WTC11 (cell line): ENCODE measurements around the gene ERC2. TPM values are rescaled to one million over a fixed set of nuclear protein-coding genes. Genes with fewer than 3 reads are reported as not detected.

Source experiments
- ATAC-seq: fragments of 200-7000 bp; cut with Tn5 transposase; 2 replicates; pipeline ENCODE4 v1.10.0; 2021; ENCODE audit warnings: mild to moderate bottlenecking, moderate library complexity
- CTCF ChIA-PET: fragments of 300-600 bp; sonication (Branson Sonifier 250); formaldehyde crosslinking; loops from one replicate; lab custom pipeline; 2021; ENCODE audit warnings: antibody characterized with exemption; lab: Charles Lee
- POLR2A ChIA-PET: fragments of 350-600 bp; sonication (Branson Sonifier 250); formaldehyde crosslinking; loops from one replicate; lab custom pipeline; 2021; ENCODE audit warnings: antibody characterized with exemption; lab: Charles Lee
- DNase-seq: peaks from one replicate; pipeline ENCODE4 v3.0.0; 2021; ENCODE audit warnings: low spot score
- H3K27ac Mint-ChIP-seq: 2 replicates; pipeline ENCODE4 v1.8.0; 2021; ENCODE audit warnings: mixed read lengths
- H3K27me3 Mint-ChIP-seq: 2 replicates; pipeline ENCODE4 v1.8.0; 2021; ENCODE audit warnings: low read depth, mild to moderate bottlenecking, moderate library complexity, mixed read lengths
- H3K36me3 Mint-ChIP-seq: 2 replicates; pipeline ENCODE4 v1.8.0; 2021; ENCODE audit warnings: mixed read lengths
- H3K4me1 Mint-ChIP-seq: 2 replicates; pipeline ENCODE4 v1.8.0; 2022; ENCODE audit warnings: mixed read lengths
- H3K4me3 Mint-ChIP-seq: 2 replicates; pipeline ENCODE4 v1.8.0; 2021; ENCODE audit warnings: mild to moderate bottlenecking, moderate library complexity, mixed read lengths
- H3K9me3 Mint-ChIP-seq: 2 replicates; pipeline ENCODE4 v1.8.0; 2021; ENCODE audit warnings: mixed read lengths
- CBFB ChIP-seq: sonication (generic); formaldehyde crosslinking; IDR thresholded peaks from 2 replicates; pipeline ENCODE4 v1.8.1; 2022; ENCODE audit warnings: mild to moderate bottlenecking, low read depth, missing genetic modification reagents
- IRF2 ChIP-seq: sonication (generic); formaldehyde crosslinking; IDR thresholded peaks from 2 replicates; pipeline ENCODE4 v1.8.0; 2022; ENCODE audit warnings: low read depth, missing genetic modification reagents, borderline replicate concordance
- MYBL2 ChIP-seq: sonication (generic); formaldehyde crosslinking; IDR thresholded peaks from 2 replicates; pipeline ENCODE4 v1.8.1; 2023; ENCODE audit warnings: mild to moderate bottlenecking, moderate library complexity, missing genetic modification reagents
- NFYB ChIP-seq: sonication (generic); formaldehyde crosslinking; conservative IDR thresholded peaks from 2 replicates; pipeline ENCODE4 v1.8.0; 2022; ENCODE audit warnings: low read depth, missing genetic modification reagents
- NR1H2 ChIP-seq: sonication (generic); formaldehyde crosslinking; IDR thresholded peaks from 2 replicates; pipeline ENCODE4 v1.9.0; 2021; ENCODE audit warnings: mild to moderate bottlenecking, moderate library complexity, missing genetic modification reagents
- NR3C1 ChIP-seq: sonication (generic); formaldehyde crosslinking; conservative IDR thresholded peaks from 2 replicates; pipeline ENCODE4 v1.8.1; 2023; ENCODE audit warnings: low read depth, mild to moderate bottlenecking, missing genetic modification reagents
- RELA ChIP-seq: sonication (generic); formaldehyde crosslinking; IDR thresholded peaks from 2 replicates; pipeline ENCODE4 v1.8.1; 2022; ENCODE audit warnings: missing genetic modification reagents, mild to moderate bottlenecking, borderline replicate concordance
- TEAD1 ChIP-seq: sonication (generic); formaldehyde crosslinking; IDR thresholded peaks from 2 replicates; pipeline ENCODE4 v1.8.0; 2022; ENCODE audit warnings: mild to moderate bottlenecking, missing genetic modification reagents
- ZNF263 ChIP-seq: sonication (generic); formaldehyde crosslinking; IDR thresholded peaks from 2 replicates; pipeline ENCODE4 v1.8.1; 2022; ENCODE audit warnings: low read depth, mild to moderate bottlenecking, moderate library complexity, missing genetic modification reagents
- total RNA-seq: library from RNA; stranded (reverse); gene quantifications from 3 replicates; pipeline ENCODE4 v1.2.3, GENCODE V29; 2021
- TF ChIP-seq, protein P1 (sequence below): sonication (generic); formaldehyde crosslinking; IDR thresholded peaks from 2 replicates; pipeline ENCODE4 v1.8.1; 2023; ENCODE audit warnings: mild to moderate bottlenecking, missing genetic modification reagents
- TF ChIP-seq, protein P2 (sequence below): sonication (generic); formaldehyde crosslinking; IDR thresholded peaks from 2 replicates; pipeline ENCODE4 v1.8.1; 2023; ENCODE audit warnings: mild to moderate bottlenecking, missing genetic modification reagents, moderate library complexity
- TF ChIP-seq, protein P3 (sequence below): sonication (generic); formaldehyde crosslinking; conservative IDR thresholded peaks from 2 replicates; pipeline ENCODE4 v1.8.1; 2022; ENCODE audit warnings: mild to moderate bottlenecking, missing genetic modification reagents
- TF ChIP-seq, protein P4 (sequence below): fragments of 250-450 bp; sonication (Bioruptor Pico); IDR thresholded peaks from 2 replicates; pipeline ENCODE4 v1.9.0; 2021; ENCODE audit warnings: moderate library complexity, mild to moderate bottlenecking, inconsistent platforms, borderline replicate concordance
- TF ChIP-seq, protein P5 (sequence below): sonication (generic); formaldehyde crosslinking; IDR thresholded peaks from 2 replicates; pipeline ENCODE4 v1.8.0; 2022; ENCODE audit warnings: missing genetic modification reagents
- TF ChIP-seq, protein P6 (sequence below): sonication (generic); formaldehyde crosslinking; IDR thresholded peaks from 2 replicates; pipeline ENCODE4 v1.8.1; 2022; ENCODE audit warnings: mild to moderate bottlenecking, moderate library complexity, missing genetic modification reagents
- TF ChIP-seq, protein P7 (sequence below): sonication (generic); formaldehyde crosslinking; IDR thresholded peaks from 2 replicates; pipeline ENCODE4 v1.8.0; 2022; ENCODE audit warnings: mild to moderate bottlenecking, missing genetic modification reagents
- TF ChIP-seq, protein P8 (sequence below): sonication (generic); formaldehyde crosslinking; IDR thresholded peaks from 2 replicates; pipeline ENCODE4 v1.8.1; 2022; ENCODE audit warnings: mild to moderate bottlenecking, missing genetic modification reagents, moderate library complexity, borderline replicate concordance
- TF ChIP-seq, protein P9 (sequence below): sonication (generic); formaldehyde crosslinking; IDR thresholded peaks from 2 replicates; pipeline ENCODE4 v1.8.0; 2023; ENCODE audit warnings: missing genetic modification reagents, mild to moderate bottlenecking, borderline replicate concordance

ERC2 gene
- total RNA-seq, 1 experiment from 2014 or later: 23.5 TPM

DNA sequence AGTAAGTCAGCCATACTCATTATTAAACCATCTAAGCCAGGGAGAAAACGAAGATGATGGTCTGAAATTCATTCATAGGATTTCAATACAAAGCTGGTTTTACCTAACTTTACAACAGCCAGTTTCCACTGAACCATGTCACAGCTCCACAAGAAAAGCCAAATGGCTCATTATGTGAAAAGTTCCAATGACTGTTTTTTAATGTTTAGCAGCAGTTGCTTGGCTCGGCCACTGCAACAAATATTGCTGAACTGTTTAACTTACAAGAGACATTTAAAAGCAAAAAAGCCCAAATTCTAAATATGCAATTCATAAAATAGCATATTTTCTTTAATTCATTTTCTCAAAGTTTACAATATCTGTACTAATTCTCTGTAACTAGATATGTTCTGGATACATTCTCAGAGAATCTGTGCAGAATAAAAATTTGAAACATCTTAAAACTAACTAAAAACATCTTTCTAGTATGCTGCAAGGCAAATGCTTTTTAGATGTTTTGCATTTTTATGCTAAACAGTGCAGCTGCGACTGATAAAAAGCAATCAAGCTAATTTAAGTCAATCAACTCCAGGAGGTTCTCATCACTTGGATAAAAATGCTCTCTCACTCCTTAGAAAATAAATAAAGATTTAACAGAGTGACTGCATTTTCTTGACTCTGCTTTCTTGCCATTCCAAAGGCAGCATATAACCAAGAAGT, 356.5 kb downstream of the ERC2 start:
- peaks cover 25% of the 10 kb centered on the region for H3K9me3 Mint-ChIP-seq
- ChIA-PET CTCF (interaction anchor here (1.2 kb wide), 1 partner anchor 22 kb away, joined by 3 read pairs; no protein-coding TSS in a partner anchor), POLR2A (no interaction called here)
- H3K27me3 Mint-ChIP-seq: peaks cover 3% of the 10 kb centered on the region; the same call in 1 of the 2 replicates
- H3K27ac Mint-ChIP-seq: peak overlapping the region; percentile 32
- H3K4me3 Mint-ChIP-seq: no peak overlapping the region
- no peak for DNase-seq
- no peak for ATAC-seq
- H3K36me3 Mint-ChIP-seq: peaks cover 22% of the 10 kb centered on the region
- peaks cover 60% of the 10 kb centered on the region for H3K4me1 Mint-ChIP-seq
- TF ChIP-seq TEAD1 (CRISPR knock-in tag): no peak
- TF ChIP-seq, protein P1, sequence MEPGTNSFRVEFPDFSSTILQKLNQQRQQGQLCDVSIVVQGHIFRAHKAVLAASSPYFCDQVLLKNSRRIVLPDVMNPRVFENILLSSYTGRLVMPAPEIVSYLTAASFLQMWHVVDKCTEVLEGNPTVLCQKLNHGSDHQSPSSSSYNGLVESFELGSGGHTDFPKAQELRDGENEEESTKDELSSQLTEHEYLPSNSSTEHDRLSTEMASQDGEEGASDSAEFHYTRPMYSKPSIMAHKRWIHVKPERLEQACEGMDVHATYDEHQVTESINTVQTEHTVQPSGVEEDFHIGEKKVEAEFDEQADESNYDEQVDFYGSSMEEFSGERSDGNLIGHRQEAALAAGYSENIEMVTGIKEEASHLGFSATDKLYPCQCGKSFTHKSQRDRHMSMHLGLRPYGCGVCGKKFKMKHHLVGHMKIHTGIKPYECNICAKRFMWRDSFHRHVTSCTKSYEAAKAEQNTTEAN (CRISPR knock-in tag): no peak
- TF ChIP-seq, protein P2, sequence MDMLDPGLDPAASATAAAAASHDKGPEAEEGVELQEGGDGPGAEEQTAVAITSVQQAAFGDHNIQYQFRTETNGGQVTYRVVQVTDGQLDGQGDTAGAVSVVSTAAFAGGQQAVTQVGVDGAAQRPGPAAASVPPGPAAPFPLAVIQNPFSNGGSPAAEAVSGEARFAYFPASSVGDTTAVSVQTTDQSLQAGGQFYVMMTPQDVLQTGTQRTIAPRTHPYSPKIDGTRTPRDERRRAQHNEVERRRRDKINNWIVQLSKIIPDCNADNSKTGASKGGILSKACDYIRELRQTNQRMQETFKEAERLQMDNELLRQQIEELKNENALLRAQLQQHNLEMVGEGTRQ (CRISPR knock-in tag): no peak
- TF ChIP-seq, protein P3, sequence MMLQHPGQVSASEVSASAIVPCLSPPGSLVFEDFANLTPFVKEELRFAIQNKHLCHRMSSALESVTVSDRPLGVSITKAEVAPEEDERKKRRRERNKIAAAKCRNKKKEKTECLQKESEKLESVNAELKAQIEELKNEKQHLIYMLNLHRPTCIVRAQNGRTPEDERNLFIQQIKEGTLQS (CRISPR knock-in tag): no peak
- no peak for TF ChIP-seq RELA (CRISPR knock-in tag)
- TF ChIP-seq, protein P4, sequence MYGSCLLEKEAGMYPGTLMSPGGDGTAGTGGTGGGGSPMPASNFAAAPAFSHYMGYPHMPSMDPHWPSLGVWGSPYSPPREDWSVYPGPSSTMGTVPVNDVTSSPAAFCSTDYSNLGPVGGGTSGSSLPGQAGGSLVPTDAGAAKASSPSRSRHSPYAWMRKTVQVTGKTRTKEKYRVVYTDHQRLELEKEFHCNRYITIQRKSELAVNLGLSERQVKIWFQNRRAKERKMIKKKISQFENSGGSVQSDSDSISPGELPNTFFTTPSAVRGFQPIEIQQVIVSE: no peak
- TF ChIP-seq, protein P5, sequence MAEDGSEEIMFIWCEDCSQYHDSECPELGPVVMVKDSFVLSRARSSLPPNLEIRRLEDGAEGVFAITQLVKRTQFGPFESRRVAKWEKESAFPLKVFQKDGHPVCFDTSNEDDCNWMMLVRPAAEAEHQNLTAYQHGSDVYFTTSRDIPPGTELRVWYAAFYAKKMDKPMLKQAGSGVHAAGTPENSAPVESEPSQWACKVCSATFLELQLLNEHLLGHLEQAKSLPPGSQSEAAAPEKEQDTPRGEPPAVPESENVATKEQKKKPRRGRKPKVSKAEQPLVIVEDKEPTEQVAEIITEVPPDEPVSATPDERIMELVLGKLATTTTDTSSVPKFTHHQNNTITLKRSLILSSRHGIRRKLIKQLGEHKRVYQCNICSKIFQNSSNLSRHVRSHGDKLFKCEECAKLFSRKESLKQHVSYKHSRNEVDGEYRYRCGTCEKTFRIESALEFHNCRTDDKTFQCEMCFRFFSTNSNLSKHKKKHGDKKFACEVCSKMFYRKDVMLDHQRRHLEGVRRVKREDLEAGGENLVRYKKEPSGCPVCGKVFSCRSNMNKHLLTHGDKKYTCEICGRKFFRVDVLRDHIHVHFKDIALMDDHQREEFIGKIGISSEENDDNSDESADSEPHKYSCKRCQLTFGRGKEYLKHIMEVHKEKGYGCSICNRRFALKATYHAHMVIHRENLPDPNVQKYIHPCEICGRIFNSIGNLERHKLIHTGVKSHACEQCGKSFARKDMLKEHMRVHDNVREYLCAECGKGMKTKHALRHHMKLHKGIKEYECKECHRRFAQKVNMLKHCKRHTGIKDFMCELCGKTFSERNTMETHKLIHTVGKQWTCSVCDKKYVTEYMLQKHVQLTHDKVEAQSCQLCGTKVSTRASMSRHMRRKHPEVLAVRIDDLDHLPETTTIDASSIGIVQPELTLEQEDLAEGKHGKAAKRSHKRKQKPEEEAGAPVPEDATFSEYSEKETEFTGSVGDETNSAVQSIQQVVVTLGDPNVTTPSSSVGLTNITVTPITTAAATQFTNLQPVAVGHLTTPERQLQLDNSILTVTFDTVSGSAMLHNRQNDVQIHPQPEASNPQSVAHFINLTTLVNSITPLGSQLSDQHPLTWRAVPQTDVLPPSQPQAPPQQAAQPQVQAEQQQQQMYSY (CRISPR knock-in tag): no peak
- no peak for TF ChIP-seq MYBL2 (CRISPR knock-in tag)
- TF ChIP-seq, protein P6, sequence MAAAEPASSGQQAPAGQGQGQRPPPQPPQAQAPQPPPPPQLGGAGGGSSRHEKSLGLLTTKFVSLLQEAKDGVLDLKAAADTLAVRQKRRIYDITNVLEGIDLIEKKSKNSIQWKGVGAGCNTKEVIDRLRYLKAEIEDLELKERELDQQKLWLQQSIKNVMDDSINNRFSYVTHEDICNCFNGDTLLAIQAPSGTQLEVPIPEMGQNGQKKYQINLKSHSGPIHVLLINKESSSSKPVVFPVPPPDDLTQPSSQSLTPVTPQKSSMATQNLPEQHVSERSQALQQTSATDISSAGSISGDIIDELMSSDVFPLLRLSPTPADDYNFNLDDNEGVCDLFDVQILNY (CRISPR knock-in tag): no peak
- TF ChIP-seq ZNF263: no peak
- TF ChIP-seq NFYB (CRISPR knock-in tag): no peak
- TF ChIP-seq, protein P7, sequence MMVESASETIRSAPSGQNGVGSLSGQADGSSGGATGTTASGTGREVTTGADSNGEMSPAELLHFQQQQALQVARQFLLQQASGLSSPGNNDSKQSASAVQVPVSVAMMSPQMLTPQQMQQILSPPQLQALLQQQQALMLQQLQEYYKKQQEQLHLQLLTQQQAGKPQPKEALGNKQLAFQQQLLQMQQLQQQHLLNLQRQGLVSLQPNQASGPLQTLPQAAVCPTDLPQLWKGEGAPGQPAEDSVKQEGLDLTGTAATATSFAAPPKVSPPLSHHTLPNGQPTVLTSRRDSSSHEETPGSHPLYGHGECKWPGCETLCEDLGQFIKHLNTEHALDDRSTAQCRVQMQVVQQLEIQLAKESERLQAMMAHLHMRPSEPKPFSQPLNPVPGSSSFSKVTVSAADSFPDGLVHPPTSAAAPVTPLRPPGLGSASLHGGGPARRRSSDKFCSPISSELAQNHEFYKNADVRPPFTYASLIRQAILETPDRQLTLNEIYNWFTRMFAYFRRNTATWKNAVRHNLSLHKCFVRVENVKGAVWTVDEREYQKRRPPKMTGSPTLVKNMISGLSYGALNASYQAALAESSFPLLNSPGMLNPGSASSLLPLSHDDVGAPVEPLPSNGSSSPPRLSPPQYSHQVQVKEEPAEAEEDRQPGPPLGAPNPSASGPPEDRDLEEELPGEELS (CRISPR knock-in tag): no peak
- TF ChIP-seq, protein P8, sequence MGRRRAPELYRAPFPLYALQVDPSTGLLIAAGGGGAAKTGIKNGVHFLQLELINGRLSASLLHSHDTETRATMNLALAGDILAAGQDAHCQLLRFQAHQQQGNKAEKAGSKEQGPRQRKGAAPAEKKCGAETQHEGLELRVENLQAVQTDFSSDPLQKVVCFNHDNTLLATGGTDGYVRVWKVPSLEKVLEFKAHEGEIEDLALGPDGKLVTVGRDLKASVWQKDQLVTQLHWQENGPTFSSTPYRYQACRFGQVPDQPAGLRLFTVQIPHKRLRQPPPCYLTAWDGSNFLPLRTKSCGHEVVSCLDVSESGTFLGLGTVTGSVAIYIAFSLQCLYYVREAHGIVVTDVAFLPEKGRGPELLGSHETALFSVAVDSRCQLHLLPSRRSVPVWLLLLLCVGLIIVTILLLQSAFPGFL (CRISPR knock-in tag): no peak
- no peak for TF ChIP-seq NR3C1 (CRISPR knock-in tag)
- no peak for TF ChIP-seq IRF2
- no peak for TF ChIP-seq CBFB (CRISPR knock-in tag)
- TF ChIP-seq, protein P9, sequence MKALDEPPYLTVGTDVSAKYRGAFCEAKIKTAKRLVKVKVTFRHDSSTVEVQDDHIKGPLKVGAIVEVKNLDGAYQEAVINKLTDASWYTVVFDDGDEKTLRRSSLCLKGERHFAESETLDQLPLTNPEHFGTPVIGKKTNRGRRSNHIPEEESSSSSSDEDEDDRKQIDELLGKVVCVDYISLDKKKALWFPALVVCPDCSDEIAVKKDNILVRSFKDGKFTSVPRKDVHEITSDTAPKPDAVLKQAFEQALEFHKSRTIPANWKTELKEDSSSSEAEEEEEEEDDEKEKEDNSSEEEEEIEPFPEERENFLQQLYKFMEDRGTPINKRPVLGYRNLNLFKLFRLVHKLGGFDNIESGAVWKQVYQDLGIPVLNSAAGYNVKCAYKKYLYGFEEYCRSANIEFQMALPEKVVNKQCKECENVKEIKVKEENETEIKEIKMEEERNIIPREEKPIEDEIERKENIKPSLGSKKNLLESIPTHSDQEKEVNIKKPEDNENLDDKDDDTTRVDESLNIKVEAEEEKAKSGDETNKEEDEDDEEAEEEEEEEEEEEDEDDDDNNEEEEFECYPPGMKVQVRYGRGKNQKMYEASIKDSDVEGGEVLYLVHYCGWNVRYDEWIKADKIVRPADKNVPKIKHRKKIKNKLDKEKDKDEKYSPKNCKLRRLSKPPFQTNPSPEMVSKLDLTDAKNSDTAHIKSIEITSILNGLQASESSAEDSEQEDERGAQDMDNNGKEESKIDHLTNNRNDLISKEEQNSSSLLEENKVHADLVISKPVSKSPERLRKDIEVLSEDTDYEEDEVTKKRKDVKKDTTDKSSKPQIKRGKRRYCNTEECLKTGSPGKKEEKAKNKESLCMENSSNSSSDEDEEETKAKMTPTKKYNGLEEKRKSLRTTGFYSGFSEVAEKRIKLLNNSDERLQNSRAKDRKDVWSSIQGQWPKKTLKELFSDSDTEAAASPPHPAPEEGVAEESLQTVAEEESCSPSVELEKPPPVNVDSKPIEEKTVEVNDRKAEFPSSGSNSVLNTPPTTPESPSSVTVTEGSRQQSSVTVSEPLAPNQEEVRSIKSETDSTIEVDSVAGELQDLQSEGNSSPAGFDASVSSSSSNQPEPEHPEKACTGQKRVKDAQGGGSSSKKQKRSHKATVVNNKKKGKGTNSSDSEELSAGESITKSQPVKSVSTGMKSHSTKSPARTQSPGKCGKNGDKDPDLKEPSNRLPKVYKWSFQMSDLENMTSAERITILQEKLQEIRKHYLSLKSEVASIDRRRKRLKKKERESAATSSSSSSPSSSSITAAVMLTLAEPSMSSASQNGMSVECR (CRISPR knock-in tag): no peak
- TF ChIP-seq NR1H2 (CRISPR knock-in tag): no peak
